Mesendoderm (in vitro differentiated cells): ENCODE results near the gene SIGLECL1.

ENCODE experiments used
- DNase-seq: peaks from one replicate; pipeline ENCODE4 v3.0.0; 2013
- H2AK5ac ChIP-seq: 2 replicates; pipeline ENCODE4 v1.6.1; 2013; ENCODE audit warnings: low read length, inconsistent platforms
- H2BK120ac ChIP-seq: 2 replicates; pipeline ENCODE4 v1.6.1; 2013; ENCODE audit warnings: low read depth, mild to moderate bottlenecking, low read length, moderate library complexity, mixed read lengths
- H2BK15ac ChIP-seq: replicated peaks from 2 replicates; pipeline ENCODE4 v1.6.1; 2013; ENCODE audit warnings: low read depth, mild to moderate bottlenecking, moderate library complexity
- H2BK5ac ChIP-seq: 2 replicates; pipeline ENCODE4 v1.6.1; 2013; ENCODE audit warnings: low read length, inconsistent platforms
- H3K18ac ChIP-seq: 2 replicates; pipeline ENCODE4 v1.6.1; 2013; ENCODE audit warnings: mild to moderate bottlenecking, low read length, mixed read lengths
- H3K23ac ChIP-seq: one replicate; pipeline ENCODE4 v1.6.1; 2013; ENCODE audit warnings: low read length
- H3K27ac ChIP-seq: 2 replicates; pipeline ENCODE4 v1.5.1; 2013; ENCODE audit warnings: low read depth, mild to moderate bottlenecking, inconsistent platforms, low read length, moderate library complexity
- H3K27me3 ChIP-seq: 2 replicates; pipeline ENCODE4 v1.6.1; 2013; ENCODE audit warnings: low read length, control low read depth, mild to moderate bottlenecking, inconsistent platforms; ENCODE audit not compliant: insufficient read depth, poor library complexity
- H3K36me3 ChIP-seq: 2 replicates; pipeline ENCODE4 v1.6.1; 2013; ENCODE audit warnings: low read length, inconsistent platforms; ENCODE audit not compliant: control insufficient read depth, insufficient read depth
- H3K4ac ChIP-seq: one replicate; pipeline ENCODE4 v1.6.1; 2013; ENCODE audit warnings: low read depth, mild to moderate bottlenecking, low read length, moderate library complexity
- H3K4me1 ChIP-seq: 2 replicates; pipeline ENCODE4 v1.6.1; 2013; ENCODE audit warnings: low read depth, low read length, inconsistent platforms; ENCODE audit not compliant: control insufficient read depth
- H3K4me2 ChIP-seq: 2 replicates; pipeline ENCODE4 v1.6.1; 2013; ENCODE audit warnings: low read length
- H3K4me3 ChIP-seq: 2 replicates; pipeline ENCODE4 v1.5.1; 2013; ENCODE audit warnings: mild to moderate bottlenecking, low read length
- H3K56ac ChIP-seq: one replicate; pipeline ENCODE4 v1.6.1; 2013; ENCODE audit warnings: low read length
- H3K79me1 ChIP-seq: 2 replicates; pipeline ENCODE4 v1.6.1; 2013; ENCODE audit warnings: low read length, inconsistent platforms
- H3K79me2 ChIP-seq: 2 replicates; pipeline ENCODE4 v1.6.1; 2013; ENCODE audit warnings: mild to moderate bottlenecking, low read length; ENCODE audit not compliant: control insufficient read depth, insufficient read depth
- H3K9ac ChIP-seq: 2 replicates; pipeline ENCODE4 v1.6.1; 2013; ENCODE audit warnings: low read length, inconsistent platforms
- H4K5ac ChIP-seq: one replicate; pipeline ENCODE4 v1.6.1; 2013; ENCODE audit warnings: low read length
- H4K8ac ChIP-seq: one replicate; pipeline ENCODE4 v1.6.1; 2013; ENCODE audit warnings: low read depth, mild to moderate bottlenecking, control low read depth, low read length, moderate library complexity
- WGBS: extraction: QIAGEN DNeasy Blood & Tissue Kit; methylation state at CpG from one replicate; pipeline ENCODE4 v1.1.7; 2013; ENCODE audit warnings: low lambda C conversion rate, missing lambda C conversion rate; ENCODE audit not compliant: insufficient coverage; ENCODE audit errors: extremely low coverage; 5-methylcytosine and 5-hydroxymethylcytosine counted together

The SIGLECL1 gene

DNA sequence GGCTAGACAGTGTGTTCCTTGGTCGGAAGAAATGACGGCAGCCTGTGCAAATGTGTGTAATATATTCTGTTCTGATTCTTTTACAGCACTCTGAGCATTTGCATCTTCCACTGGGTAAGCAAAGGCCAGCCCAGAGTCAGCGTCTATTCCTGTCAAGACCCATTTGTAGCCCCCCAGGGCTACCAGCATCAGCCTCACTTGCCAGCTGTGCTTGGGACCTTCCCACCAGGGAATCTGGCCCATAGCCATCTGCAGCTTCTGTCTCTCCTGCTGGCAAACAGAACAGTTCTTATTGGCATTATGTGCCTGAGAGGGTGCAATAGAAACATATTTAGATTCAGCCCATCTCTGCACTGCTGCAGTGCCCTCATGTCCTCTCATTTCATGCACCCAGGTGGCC lies 54.6 kb downstream of the SIGLECL1 start:
- H2BK120ac ChIP-seq = no peak overlapping the region
- no CpG with 5 or more reads among the region's 3 CpGs for WGBS
- H2AK5ac ChIP-seq = no peak overlapping the region
- no peak overlapping the region for H3K4ac ChIP-seq
- no peaks in the 10 kb centered on the region for H3K79me2 ChIP-seq
- no peak overlapping the region for H3K27ac ChIP-seq
- no peak overlapping the region for H3K23ac ChIP-seq
- H3K9ac ChIP-seq = no peak overlapping the region
- H3K79me1 ChIP-seq = no peaks in the 10 kb centered on the region
- H4K5ac ChIP-seq = no peak overlapping the region
- H2BK5ac ChIP-seq = no peak overlapping the region
- no peak overlapping the region for H3K56ac ChIP-seq
- no peaks in the 10 kb centered on the region for H3K27me3 ChIP-seq
- no peaks in the 10 kb centered on the region for H3K36me3 ChIP-seq
- no peak overlapping the region for H3K18ac ChIP-seq
- no peak overlapping the region for H3K4me3 ChIP-seq
- H3K4me1 ChIP-seq = no peaks in the 10 kb centered on the region
- H2BK15ac ChIP-seq = no peak overlapping the region
- H3K4me2 ChIP-seq = no peak overlapping the region
- DNase-seq = no peak
- H4K8ac ChIP-seq = no peak overlapping the region

DNA sequence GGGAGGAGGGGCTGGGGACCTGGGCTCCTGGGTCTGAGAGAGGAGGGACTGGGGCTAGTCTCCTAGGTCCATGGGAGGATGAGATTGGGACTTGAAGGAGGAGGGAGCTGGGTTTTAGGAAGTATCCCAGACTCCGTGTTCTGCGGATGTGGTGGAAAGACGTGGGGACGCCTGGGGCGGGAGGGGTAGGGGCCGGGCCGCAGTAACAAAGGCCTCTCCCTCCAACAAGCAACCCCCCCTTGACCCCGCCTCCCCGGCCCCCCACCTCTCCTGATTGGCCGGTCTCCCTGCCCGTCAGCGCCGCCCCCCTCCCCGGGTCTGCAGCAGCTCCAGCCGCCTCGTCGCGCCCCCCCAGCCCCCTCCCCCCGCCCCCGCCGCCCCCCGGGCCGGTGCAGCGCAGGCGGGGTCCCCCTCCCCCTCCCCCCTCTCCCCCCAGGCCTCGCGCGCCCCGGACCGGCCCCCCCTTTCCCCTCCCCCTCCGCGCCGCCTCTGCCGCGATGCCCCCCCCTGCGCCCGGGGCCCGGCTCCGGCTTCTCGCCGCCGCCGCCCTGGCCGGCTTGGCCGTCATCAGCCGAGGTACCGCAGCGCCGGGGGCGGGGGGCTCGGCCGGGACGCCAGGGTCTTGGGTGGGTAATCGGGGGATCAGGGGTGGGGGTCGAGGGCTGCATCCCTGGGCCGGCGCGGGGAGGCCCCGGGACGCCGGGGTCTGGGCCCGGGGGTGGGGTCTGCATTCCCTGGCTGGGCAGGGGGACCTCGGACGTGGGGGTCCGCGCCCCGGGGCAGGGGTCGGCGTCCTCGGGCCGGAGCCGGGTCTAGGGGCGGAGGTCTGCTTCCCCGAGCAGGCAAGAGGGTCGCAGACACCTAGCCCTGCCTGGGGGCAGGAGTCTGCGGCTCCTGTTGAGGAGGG lies 60.7 kb downstream of the SIGLECL1 start, which contains the start of gene IGLON5:
Gene IGLON5 (plus strand): TSS at position 294 of the 907 bp plus-strand sequence. CDS start 204 bp downstream, at position 498.
- Histone ChIP-seq H2BK5ac (no peak within 1 kb of the TSS), H3K56ac (peak within 1 kb of the TSS; percentile 84), H4K5ac (no peak within 1 kb of the TSS), H2BK120ac (no peak within 1 kb of the TSS), H2BK15ac (no peak within 1 kb of the TSS), H4K8ac (no peak within 1 kb of the TSS), H3K9ac (peak within 1 kb of the TSS; percentile 69), H3K36me3 (no peaks in the 10 kb centered on the region), H3K27ac (no peak within 1 kb of the TSS), H3K4me1 (no peaks in the 10 kb centered on the region), H3K79me1 (no peaks in the 10 kb centered on the region), H3K4ac (no peak within 1 kb of the TSS), H3K23ac (no peak within 1 kb of the TSS), H3K4me3 (peak within 1 kb of the TSS; percentile 28), H2AK5ac (no peak within 1 kb of the TSS), H3K4me2 (peak within 1 kb of the TSS; percentile 54), H3K79me2 (no peaks in the 10 kb centered on the region), H3K27me3 (no peaks in the 10 kb centered on the region), H3K18ac (peak within 1 kb of the TSS; percentile 97)
- no CpG with 5 or more reads among the region's 76 CpGs for WGBS
- peak; percentile 78 for DNase-seq

DNA sequence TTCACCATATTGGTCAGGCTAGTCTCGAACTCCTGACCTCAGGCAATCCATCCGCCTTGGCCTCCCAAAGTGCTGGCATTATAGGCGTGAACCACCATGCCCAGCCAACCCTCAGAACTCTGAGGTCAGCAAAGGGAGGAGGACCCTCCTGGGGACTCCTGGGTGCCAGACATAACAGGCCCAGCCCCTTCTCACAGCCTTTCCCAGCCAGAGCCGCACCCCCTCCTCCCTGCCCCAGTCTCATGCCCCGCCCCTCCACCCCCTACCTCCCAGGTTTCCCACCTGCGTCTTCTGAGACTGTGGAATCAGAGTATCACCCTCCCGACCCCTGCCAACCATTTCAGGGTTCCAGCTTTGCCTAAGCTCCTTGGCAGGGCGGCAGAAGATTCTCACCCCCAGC lies 65.8 kb downstream of the SIGLECL1 start:
- Histone ChIP-seq H3K4me3 (no peak overlapping the region), H2BK5ac (no peak overlapping the region), H3K9ac (no peak overlapping the region), H3K27ac (no peak overlapping the region), H3K23ac (no peak overlapping the region), H2BK120ac (no peak overlapping the region), H2AK5ac (no peak overlapping the region), H3K27me3 (no peaks in the 10 kb centered on the region), H3K36me3 (no peaks in the 10 kb centered on the region), H4K8ac (no peak overlapping the region), H2BK15ac (no peak overlapping the region), H3K18ac (no peak overlapping the region), H3K4me2 (no peak overlapping the region), H4K5ac (no peak overlapping the region), H3K4ac (no peak overlapping the region), H3K79me1 (no peaks in the 10 kb centered on the region), H3K56ac (no peak overlapping the region), H3K79me2 (no peaks in the 10 kb centered on the region), H3K4me1 (no peaks in the 10 kb centered on the region)
- DNase-seq = no peak
- no CpG with 5 or more reads among the region's 8 CpGs for WGBS

DNA sequence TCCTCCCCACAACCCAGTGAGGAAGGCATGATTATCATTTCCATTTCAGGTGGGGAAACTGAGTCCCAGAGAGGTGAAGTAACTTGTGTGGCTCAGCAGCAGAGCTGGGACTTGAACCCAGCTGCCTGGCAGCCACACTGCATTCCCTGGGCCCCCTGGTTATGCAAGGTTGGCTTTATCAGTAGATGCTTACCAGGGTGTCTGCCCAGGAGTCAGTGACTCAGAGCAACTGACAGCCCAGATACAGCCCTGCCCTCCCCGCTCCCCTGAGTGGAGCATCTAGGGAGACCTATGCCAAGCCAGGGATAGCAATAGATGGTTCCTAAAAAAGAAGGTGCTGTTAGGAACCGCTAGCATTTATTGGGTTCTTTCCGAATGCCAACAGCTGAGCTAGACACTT lies 66.5 kb downstream of the SIGLECL1 start:
- Histone ChIP-seq H4K5ac (no peak overlapping the region), H3K27ac (no peak overlapping the region), H2AK5ac (no peak overlapping the region), H3K27me3 (no peaks in the 10 kb centered on the region), H3K4me2 (no peak overlapping the region), H3K79me1 (no peaks in the 10 kb centered on the region), H3K36me3 (no peaks in the 10 kb centered on the region), H3K79me2 (no peaks in the 10 kb centered on the region), H3K23ac (no peak overlapping the region), H4K8ac (no peak overlapping the region), H2BK120ac (no peak overlapping the region), H2BK5ac (no peak overlapping the region), H3K4ac (no peak overlapping the region), H3K4me3 (no peak overlapping the region), H3K56ac (no peak overlapping the region), H3K4me1 (no peaks in the 10 kb centered on the region), H3K9ac (no peak overlapping the region), H3K18ac (no peak overlapping the region), H2BK15ac (no peak overlapping the region)
- WGBS = no CpG with 5 or more reads among the region's 3 CpGs
- no peak for DNase-seq

DNA sequence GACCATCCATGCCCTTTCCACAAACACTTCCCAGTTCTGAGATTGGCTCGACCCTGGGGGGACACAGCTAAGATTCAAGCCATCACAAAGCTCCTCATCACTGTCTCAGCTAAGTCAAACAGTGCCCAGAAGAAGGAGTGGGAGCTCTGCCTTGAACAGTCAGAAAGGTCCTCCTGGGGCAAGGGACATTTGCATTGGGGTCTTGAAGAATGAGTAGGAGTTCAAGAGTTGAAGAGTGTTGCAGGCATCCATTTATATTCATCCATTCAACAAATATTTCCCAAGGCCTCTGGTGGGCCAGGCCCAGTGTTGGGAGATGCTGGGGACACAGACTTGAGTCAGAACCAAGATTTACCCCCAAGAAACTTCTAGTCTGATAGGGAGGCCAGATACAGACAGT lies 67.1 kb downstream of the SIGLECL1 start:
- H3K79me1 ChIP-seq = no peaks in the 10 kb centered on the region
- H3K9ac ChIP-seq = no peak overlapping the region
- no peak overlapping the region for H3K23ac ChIP-seq

More for the DNA sequence above, 67.1 kb downstream of the SIGLECL1 start:
- Histone ChIP-seq H2BK5ac (no peak overlapping the region), H3K56ac (no peak overlapping the region), H3K4me1 (no peaks in the 10 kb centered on the region), H3K27ac (no peak overlapping the region), H3K27me3 (no peaks in the 10 kb centered on the region), H2BK15ac (no peak overlapping the region), H3K36me3 (no peaks in the 10 kb centered on the region), H3K4me2 (no peak overlapping the region), H2AK5ac (no peak overlapping the region), H4K5ac (no peak overlapping the region), H3K4ac (no peak overlapping the region), H3K4me3 (no peak overlapping the region), H4K8ac (no peak overlapping the region), H3K79me2 (no peaks in the 10 kb centered on the region), H3K18ac (no peak overlapping the region), H2BK120ac (no peak overlapping the region)
- no CpG with 5 or more reads among the region's 1 CpG for WGBS
- DNase-seq = no peak
